Type B pancreatic cell (in vitro differentiated cells): ENCODE data around the gene KCNK15. TPM values are rescaled to one million over a fixed set of nuclear protein-coding genes. Genes with fewer than 3 reads are reported as not detected.
A peak's percentile ranks its signal among the peaks of the same experiment; 100 is the strongest.

Experiments
- DNase-seq: peaks from one replicate; pipeline ENCODE4 v3.0.0; 2021; ENCODE audit warnings: mixed read lengths; ENCODE audit not compliant: unreplicated experiment; ENCODE audit errors: extremely low spot score
- H3K27ac Mint-ChIP-seq: 2 replicates; pipeline ENCODE4 v1.8.0; 2021; ENCODE audit warnings: mild to moderate bottlenecking, mixed read lengths
- H3K27me3 Mint-ChIP-seq: 2 replicates; pipeline ENCODE4 v1.8.0; 2021; ENCODE audit warnings: mixed read lengths
- H3K36me3 Mint-ChIP-seq: 2 replicates; pipeline ENCODE4 v1.8.0; 2021; ENCODE audit warnings: mixed read lengths
- H3K4me1 Mint-ChIP-seq: one replicate; pipeline ENCODE4 v1.8.0; 2021; ENCODE audit warnings: mixed read lengths; ENCODE audit not compliant: unreplicated experiment
- H3K4me3 Mint-ChIP-seq: 2 replicates; pipeline ENCODE4 v1.8.0; 2021; ENCODE audit warnings: mild to moderate bottlenecking, mixed read lengths
- H3K9me3 Mint-ChIP-seq: 2 replicates; pipeline ENCODE4 v1.8.0; 2021; ENCODE audit warnings: mixed read lengths
- CTCF ChIP-seq: fragments of 200-600 bp; sonication (generic); conservative IDR thresholded peaks from 2 replicates; pipeline ENCODE4 v1.5.0; 2021; ENCODE audit warnings: antibody characterized with exemption, mild to moderate bottlenecking
- total RNA-seq: library from RNA; stranded (reverse); gene quantifications from 2 replicates; pipeline ENCODE4 v1.2.1, GENCODE V29; 2021; ENCODE audit warnings: low replicate concordance

The KCNK15 gene
- total RNA-seq, 1 donor from 2014 or later, result 0.36 TPM

GRCh38 chr20:44711237-44711636, 34.4 kb upstream of the KCNK15 start:
- H3K27ac Mint-ChIP-seq, result no peak overlapping the region
- no peak for DNase-seq

GRCh38 chr20:44714102-44714700, 31.5 kb upstream of the KCNK15 start:
- Mint-ChIP-seq H3K9me3 (no peaks in the 10 kb centered on the region), H3K4me1 (no peaks in the 10 kb centered on the region), H3K4me3 (no peak overlapping the region), H3K27me3 (no peaks in the 10 kb centered on the region), H3K36me3 (no peaks in the 10 kb centered on the region), H3K27ac (no peak overlapping the region)
- no peak for DNase-seq
- no peak for TF ChIP-seq CTCF

More at GRCh38 chr20:44711237-44711636, 34.4 kb upstream of the KCNK15 start:
- H3K4me1 Mint-ChIP-seq, result peaks cover 8% of the 10 kb centered on the region
- H3K4me3 Mint-ChIP-seq, result no peak overlapping the region
- TF ChIP-seq CTCF, result no peak
- no peaks in the 10 kb centered on the region for H3K36me3 Mint-ChIP-seq
- no peaks in the 10 kb centered on the region for H3K27me3 Mint-ChIP-seq
- H3K9me3 Mint-ChIP-seq, result no peaks in the 10 kb centered on the region

- Mint-ChIP-seq H3K4me3 (no peak within 1 kb of the TSS), H3K27ac (no peak within 1 kb of the TSS), H3K4me1 (no peaks in the 10 kb centered on the region), H3K9me3 (no peaks in the 10 kb centered on the region), H3K36me3 (no peaks in the 10 kb centered on the region), H3K27me3 (no peaks in the 10 kb centered on the region)
- no peak for TF ChIP-seq CTCF
- no peak for DNase-seq
Measured at GRCh38 chr20:44714701-44715498, 30.8 kb upstream of the KCNK15 start, which contains the start of gene CCN5. TSS of gene CCN5 (plus strand) at chr20:44715369. CDS start at chr20:44715391, 22 bp downstream.

GRCh38 chr20:44715499-44716308, 30.0 kb upstream of the KCNK15 start:
- H3K27me3 Mint-ChIP-seq, result peaks cover 3% of the 10 kb centered on the region
- H3K4me3 Mint-ChIP-seq, result no peak overlapping the region
- no peak overlapping the region for H3K27ac Mint-ChIP-seq
- no peak for TF ChIP-seq CTCF
- no peaks in the 10 kb centered on the region for H3K36me3 Mint-ChIP-seq
- no peaks in the 10 kb centered on the region for H3K9me3 Mint-ChIP-seq
- H3K4me1 Mint-ChIP-seq, result no peaks in the 10 kb centered on the region
- DNase-seq, result no peak

- H3K4me1 Mint-ChIP-seq, result no peaks in the 10 kb centered on the region
- H3K27ac Mint-ChIP-seq, result peak overlapping the region; percentile 29
- peaks cover 3% of the 10 kb centered on the region for H3K27me3 Mint-ChIP-seq
- no peaks in the 10 kb centered on the region for H3K36me3 Mint-ChIP-seq
- DNase-seq, result no peak
- H3K9me3 Mint-ChIP-seq, result no peaks in the 10 kb centered on the region
- TF ChIP-seq CTCF, result no peak
- H3K4me3 Mint-ChIP-seq, result no peak overlapping the region
Measured at GRCh38 chr20:44716309-44717106, 29.2 kb upstream of the KCNK15 start.
